GM18505 (cell line): Measurements from ENCODE around the gene HDDC2.

ENCODE experiments used
- ATAC-seq: cut with Tn5 transposase; IDR thresholded peaks from one replicate; pipeline ENCODE4 v1.9.1; 2021; ENCODE audit not compliant: unreplicated experiment
- POLR2A ChIP-seq: IDR thresholded peaks from 4 replicates; pipeline ENCODE4 v1.6.1; 2011; ENCODE audit warnings: borderline replicate concordance; ENCODE audit not compliant: insufficient read depth, insufficient read length; ENCODE audit errors: extremely low read depth

Gene HDDC2

GRCh38 chr6:125316621-125317020 lies 14.9 kb upstream of the HDDC2 start:
- no peak for ATAC-seq
- no peak for TF ChIP-seq POLR2A

DNA sequence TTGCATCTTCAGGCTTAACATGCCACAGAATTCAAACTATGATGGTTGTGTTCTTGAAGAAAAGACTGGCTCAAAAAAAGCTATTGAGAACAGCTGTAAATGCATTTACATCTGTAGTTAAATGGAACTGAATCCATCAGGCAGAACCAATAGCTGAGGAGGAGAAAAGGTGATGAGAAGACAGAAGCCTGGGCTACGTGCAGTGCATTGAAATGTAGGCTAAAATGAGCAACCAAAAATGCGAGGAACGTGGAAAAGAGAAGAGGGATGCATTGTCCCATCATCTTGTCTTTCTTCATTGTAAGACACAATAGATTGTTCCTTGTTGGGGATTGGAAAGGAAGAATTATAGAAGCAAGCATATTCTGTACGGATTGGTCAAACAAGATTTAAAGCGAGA lies 13.8 kb upstream of the HDDC2 start:
- no peak for ATAC-seq
- TF ChIP-seq POLR2A, result no peak

GRCh38 chr6:125314009-125314581 lies 12.3 kb upstream of the HDDC2 start:
- TF ChIP-seq POLR2A, result no peak
- peak; percentile 86 for ATAC-seq

- no peak for ATAC-seq
- TF ChIP-seq POLR2A, result no peak
These were observed 11.2 kb upstream of the HDDC2 start for GRCh38 chr6:125312950-125313349.

DNA sequence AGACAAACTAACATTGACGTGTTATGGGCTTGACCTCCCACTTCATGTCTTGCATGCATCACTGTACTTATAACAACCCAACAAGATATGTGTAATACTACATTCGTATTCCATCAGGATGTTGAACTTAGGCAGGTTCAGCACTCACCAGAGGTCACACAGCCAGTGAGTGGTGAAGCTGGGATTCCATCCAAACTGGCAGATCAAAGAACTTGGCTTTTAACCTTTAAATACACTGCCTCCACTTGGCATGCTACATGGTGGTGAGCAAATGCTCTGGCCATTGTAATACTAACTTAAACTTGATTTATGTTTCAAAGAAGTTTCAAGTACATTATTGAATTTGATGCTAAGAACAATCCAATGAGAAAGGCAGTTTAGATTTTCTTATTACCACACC lies 10.7 kb upstream of the HDDC2 start:
- ATAC-seq, result no peak
- TF ChIP-seq POLR2A, result no peak

- ATAC-seq, result peak; percentile 80
- no peak for TF ChIP-seq POLR2A
These were observed 9.4 kb upstream of the HDDC2 start for GRCh38 chr6:125310994-125311649.

DNA sequence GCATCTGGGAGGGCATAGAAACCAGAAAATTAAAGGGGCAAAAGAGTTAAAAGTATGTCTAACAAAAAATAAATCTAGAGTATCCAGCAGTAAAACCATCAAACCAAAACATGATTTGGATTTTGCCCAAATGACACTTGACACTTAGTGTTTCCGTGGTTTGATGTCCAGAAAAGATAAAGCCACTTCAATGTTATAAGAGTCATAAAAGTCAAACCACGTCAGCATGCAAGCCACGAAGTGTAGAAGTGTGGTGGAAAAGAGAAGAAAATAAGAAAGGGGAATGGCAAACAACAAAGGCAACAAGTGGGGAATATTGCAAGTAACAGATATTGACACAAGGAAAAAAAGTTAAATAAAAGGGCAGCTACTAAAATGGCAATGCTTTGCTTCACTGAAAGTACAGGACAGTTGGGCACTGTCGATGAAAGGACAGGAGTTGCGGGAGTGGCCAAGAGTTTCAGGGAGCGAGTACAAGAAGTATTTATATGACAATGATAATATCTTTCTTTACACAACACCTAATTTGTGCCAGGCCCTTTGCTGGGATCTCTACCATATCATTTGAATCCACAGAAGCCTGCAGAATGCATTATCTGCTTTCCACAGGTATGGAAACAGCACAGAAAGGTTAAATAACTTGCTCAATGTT lies 6.3 kb upstream of the HDDC2 start:
- no peak for ATAC-seq
- no peak for TF ChIP-seq POLR2A

- no peak for ATAC-seq
- no peak for TF ChIP-seq POLR2A
These were observed 5.5 kb upstream of the HDDC2 start for GRCh38 chr6:125307150-125307838.

- TF ChIP-seq POLR2A, result no peak
- no peak for ATAC-seq
These were observed 5.0 kb upstream of the HDDC2 start for GRCh38 chr6:125306756-125307149.

- no peak for TF ChIP-seq POLR2A
- no peak for ATAC-seq
These were observed 3.3 kb upstream of the HDDC2 start for GRCh38 chr6:125304970-125305660.

DNA sequence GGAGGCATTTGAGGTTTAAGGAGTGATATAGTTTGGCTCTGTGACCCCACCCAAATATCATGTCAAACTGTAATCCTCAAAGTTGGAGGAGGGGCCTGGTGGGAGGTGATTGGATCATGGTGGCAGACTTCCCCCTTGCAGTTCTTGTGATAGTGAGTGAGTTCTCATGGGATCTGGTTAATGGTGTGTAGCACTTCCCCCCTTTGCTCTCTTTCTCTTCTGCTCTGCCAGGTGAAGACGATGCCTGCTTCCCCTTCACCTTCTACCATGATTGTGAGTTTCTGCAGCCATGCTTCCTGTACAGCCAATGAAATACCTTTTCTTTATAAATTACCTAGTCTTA lies 1.7 kb upstream of the HDDC2 start:
- TF ChIP-seq POLR2A, result no peak
- no peak for ATAC-seq

DNA sequence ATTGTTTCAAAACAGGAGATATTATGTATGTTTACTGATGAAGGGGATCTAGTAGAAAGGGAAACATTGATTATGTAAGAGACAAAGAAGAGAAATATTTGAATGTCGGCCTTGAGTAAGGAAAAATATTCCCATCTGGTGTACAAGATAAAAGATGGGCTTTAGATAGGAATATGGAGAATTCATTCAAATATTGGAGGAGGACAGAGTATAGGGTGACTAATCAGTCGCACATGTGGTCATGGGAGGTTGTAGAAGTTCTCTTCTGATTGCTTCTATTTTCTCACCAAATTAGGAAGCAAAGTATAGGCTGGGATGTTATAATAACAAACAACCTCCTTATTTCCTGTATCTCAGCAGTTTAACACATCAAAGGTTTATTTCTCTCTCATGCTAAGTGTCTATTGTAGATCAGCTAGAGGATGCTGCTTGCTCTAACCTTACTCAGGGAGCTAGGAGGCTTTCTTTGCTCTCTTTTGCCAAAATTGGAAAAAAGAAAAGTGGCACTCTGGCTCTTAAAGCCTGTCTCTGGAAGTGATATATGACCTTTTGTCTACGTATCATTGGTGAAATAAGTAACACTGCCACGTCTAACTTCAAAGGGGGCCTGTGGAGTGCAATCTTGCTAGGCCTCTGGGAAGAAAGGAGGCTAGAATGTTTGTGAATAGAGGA lies 1.2 kb upstream of the HDDC2 start:
- ATAC-seq, result no peak
- TF ChIP-seq POLR2A, result no peak

DNA sequence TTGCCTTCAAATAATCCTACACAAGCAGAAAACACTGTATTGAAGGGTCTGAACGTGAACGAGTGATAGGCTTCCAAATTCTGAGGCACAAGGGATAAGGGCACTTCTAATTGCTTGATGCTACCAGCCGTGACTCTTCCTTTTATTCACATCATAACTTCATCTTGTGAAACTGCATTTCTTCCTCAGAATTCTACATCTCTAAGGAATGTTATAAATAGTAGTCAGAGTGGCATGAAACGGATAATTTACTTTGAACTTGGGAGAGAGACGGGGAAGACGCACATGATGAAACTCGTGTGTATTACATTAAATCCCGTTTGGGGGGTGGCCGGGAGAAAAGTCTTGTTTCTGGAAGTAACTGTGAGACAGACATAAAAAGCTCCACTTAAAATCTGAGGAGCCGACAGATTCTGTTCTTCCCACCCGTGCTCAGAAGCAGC lies 754 bp downstream of the HDDC2 start:
- TF ChIP-seq POLR2A, result no peak
- ATAC-seq, result no peak

DNA sequence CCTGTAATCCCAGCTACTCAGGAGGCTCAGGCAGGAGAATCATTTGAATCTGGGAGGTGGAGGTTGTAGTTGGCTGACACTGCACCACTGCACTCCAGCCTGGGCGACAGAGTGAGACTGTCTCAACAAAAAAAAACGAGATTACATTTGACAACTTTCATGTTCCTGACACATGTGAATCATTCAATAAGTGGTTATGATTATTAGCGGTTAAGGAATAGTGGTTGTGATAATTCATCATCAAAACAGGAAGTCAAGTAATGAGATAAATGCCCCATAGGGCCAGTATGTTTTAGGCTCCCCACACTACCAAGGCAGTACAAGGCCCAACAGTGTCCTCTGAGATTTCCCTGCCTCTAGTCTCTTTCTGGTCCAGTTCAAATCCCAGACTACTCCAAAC lies 2.5 kb downstream of the HDDC2 start:
- ATAC-seq, result no peak
- no peak for TF ChIP-seq POLR2A

DNA sequence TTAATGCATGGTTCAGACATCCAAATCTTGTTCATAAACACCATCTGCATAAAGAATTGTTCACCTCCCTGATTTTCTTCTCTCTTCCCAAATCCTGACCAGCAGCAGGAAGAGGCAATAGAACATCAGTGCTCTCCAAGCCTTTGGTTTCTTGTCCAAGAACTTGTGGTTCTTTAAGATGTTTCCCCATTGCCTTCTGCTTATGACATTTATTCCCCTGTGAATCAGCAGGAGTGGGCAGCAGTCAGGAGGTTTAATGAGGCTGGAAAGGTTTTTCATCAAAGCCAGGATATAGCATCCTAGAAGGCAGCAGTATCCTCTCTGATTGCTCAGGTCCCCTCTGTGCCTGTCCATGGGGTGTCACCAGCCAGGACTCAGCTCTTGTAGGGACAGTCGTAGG lies 5.3 kb downstream of the HDDC2 start:
- ATAC-seq, result no peak
- no peak for TF ChIP-seq POLR2A
